Measurements from ENCODE around the gene EFCAB12.

DNA sequence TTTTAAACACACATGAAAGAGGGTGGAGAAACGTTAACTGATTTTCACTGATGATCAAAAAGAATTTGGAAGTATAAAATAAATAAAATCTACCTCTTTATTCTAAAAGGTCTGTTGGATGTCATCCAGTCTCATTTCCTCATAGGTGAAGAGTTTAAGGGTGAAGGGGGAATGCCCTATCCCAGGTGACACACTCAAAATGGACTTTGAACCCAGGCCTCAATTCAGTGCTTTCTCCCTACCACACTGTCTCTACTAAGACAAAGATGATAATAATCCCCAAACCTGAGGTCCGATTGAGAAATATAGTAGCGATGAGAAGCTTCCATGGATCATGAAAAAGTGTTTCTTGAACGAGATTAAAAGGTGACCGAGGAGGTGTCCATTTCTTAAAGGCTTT, 5.1 kb upstream of the EFCAB12 start:
- TF ChIP-seq, protein P1, sequence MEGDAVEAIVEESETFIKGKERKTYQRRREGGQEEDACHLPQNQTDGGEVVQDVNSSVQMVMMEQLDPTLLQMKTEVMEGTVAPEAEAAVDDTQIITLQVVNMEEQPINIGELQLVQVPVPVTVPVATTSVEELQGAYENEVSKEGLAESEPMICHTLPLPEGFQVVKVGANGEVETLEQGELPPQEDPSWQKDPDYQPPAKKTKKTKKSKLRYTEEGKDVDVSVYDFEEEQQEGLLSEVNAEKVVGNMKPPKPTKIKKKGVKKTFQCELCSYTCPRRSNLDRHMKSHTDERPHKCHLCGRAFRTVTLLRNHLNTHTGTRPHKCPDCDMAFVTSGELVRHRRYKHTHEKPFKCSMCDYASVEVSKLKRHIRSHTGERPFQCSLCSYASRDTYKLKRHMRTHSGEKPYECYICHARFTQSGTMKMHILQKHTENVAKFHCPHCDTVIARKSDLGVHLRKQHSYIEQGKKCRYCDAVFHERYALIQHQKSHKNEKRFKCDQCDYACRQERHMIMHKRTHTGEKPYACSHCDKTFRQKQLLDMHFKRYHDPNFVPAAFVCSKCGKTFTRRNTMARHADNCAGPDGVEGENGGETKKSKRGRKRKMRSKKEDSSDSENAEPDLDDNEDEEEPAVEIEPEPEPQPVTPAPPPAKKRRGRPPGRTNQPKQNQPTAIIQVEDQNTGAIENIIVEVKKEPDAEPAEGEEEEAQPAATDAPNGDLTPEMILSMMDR (conservative IDR thresholded peaks at IDR 0.05; ENCODE audit: low read length) = no peak
- TF ChIP-seq EZH2phosphoT487 (IDR thresholded peaks at IDR 0.05; ENCODE audit: borderline replicate concordance, low read depth, low read length) = no peak
